ENCODE results near the gene MYRF.
A peak's percentile ranks its signal among the peaks of the same experiment; 100 is the strongest.

Gene MYRF

DNA sequence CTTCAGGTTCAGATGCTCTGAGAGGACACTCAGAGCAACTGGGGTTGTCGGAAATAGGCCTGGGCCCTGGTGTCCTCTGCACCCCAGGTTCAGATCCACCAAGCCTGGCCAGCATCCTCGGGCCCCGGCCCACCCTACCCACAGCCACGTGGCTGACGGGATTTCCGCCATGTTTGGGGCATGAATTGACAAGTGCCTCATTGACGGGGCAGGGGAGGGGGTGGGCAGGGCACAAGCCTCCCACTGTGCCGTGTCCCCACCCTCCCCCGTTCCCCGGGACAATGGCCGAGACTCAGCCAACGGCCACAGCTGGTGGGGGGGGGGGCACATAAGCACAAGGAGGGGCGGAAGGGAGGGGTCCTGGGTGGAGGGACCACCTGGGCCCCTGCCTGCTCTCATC lies 8.5 kb downstream of the MYRF start:
- H3K4me3 Mint-ChIP-seq: no peak overlapping the region
- peaks cover 16% of the 10 kb centered on the region for H3K4me1 Mint-ChIP-seq
- peaks cover 7% of the 10 kb centered on the region for H3K27me3 Mint-ChIP-seq (ENCODE audit: low read depth)
- H3K36me3 Mint-ChIP-seq (ENCODE audit: low read depth): no peaks in the 10 kb centered on the region
- H3K27ac Mint-ChIP-seq: no peak overlapping the region
- TF ChIP-seq, protein P1, sequence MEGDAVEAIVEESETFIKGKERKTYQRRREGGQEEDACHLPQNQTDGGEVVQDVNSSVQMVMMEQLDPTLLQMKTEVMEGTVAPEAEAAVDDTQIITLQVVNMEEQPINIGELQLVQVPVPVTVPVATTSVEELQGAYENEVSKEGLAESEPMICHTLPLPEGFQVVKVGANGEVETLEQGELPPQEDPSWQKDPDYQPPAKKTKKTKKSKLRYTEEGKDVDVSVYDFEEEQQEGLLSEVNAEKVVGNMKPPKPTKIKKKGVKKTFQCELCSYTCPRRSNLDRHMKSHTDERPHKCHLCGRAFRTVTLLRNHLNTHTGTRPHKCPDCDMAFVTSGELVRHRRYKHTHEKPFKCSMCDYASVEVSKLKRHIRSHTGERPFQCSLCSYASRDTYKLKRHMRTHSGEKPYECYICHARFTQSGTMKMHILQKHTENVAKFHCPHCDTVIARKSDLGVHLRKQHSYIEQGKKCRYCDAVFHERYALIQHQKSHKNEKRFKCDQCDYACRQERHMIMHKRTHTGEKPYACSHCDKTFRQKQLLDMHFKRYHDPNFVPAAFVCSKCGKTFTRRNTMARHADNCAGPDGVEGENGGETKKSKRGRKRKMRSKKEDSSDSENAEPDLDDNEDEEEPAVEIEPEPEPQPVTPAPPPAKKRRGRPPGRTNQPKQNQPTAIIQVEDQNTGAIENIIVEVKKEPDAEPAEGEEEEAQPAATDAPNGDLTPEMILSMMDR (IDR thresholded peaks at IDR 0.05; ENCODE audit: unreplicated experiment in 3 of 3): no peak
- no peaks in the 10 kb centered on the region for H3K9me3 Mint-ChIP-seq

DNA sequence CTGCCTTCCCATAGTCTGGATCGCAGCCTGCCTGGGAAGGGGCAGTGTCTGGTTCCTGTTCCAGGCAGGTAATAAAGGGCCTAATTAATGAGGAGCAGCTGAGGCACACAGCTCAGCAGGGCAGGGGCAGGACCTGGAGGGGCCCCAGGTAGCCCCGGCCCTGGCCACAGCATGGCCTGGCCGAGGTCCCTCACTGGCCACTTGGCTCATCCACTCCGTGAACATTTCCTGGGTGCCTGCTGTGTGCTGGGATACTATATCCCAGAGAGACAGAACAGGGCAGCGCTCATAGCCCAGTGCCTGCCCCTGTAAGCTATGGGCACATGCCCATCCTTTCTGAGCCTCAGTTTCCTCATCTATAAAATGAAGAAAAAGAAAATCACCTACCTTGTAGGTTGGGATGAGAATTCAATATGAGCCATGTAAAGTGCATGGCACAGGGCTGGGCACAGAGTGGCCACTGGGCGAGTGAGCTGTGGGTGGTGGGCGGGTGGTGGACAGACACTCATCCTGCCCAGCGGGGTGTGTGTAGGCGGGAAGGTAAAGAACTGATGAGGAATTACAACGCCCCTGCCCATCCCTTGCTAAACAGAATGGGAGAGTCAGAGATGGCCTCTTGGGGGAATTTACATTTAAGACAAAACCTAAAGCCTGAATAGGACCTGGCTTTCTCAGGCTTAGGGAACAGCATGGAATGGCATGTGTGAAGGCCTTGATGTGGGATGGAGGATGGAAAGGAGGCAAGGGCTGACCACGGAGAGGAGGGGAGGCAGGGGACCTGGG lies 9.2 kb downstream of the MYRF start:
- Mint-ChIP-seq H3K27ac (peak overlapping the region; percentile 77 to 90 (median 81)), H3K9me3 (no peaks in the 10 kb centered on the region), H3K4me3 (peak overlapping the region in 1 of 3 experiments; percentile 31), H3K4me1 (peaks cover 16% of the 10 kb centered on the region), H3K27me3 (ENCODE audit: low read depth) (peaks cover 7% of the 10 kb centered on the region), H3K36me3 (ENCODE audit: low read depth) (no peaks in the 10 kb centered on the region)
- TF ChIP-seq, protein P1 (IDR thresholded peaks at IDR 0.05; ENCODE audit: unreplicated experiment in 3 of 3): no peak

GRCh38 chr11:61762223-61762615 lies 9.8 kb downstream of the MYRF start:
- Mint-ChIP-seq H3K27ac (peak overlapping the region; percentile 77 to 90 (median 81)), H3K36me3 (ENCODE audit: low read depth) (no peaks in the 10 kb centered on the region), H3K9me3 (no peaks in the 10 kb centered on the region), H3K4me3 (no peak overlapping the region), H3K4me1 (peaks cover 16% of the 10 kb centered on the region), H3K27me3 (ENCODE audit: low read depth) (peaks cover 7% of the 10 kb centered on the region)
- TF ChIP-seq, protein P1 (IDR thresholded peaks at IDR 0.05; ENCODE audit: unreplicated experiment in 3 of 3): no peak

DNA sequence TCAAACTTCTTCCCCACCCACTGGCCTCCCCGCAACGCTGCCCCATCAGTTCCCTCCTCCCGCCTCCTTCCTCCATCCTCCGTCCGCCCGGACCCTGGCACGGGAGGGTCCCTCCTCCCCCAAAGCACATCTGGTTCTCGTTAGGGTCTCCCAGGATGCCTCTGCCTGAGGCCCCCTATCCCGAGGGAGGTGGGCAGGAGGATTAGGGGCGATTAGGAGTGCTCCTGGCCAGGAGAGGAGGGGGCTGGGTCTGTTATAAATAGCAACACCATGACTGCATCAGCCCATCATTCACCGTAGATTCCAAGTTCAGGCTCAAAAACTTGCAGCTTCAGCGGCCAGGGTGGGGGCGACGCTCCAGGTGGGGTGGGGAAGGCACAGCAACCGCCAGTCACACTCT lies 10.4 kb downstream of the MYRF start:
- Mint-ChIP-seq H3K9me3 (no peaks in the 10 kb centered on the region), H3K36me3 (ENCODE audit: low read depth) (no peaks in the 10 kb centered on the region), H3K27ac (peak overlapping the region; percentile 61 to 89 (median 86)), H3K4me1 (peaks cover 16% of the 10 kb centered on the region), H3K27me3 (ENCODE audit: low read depth) (peaks cover 7% of the 10 kb centered on the region), H3K4me3 (peak overlapping the region in 1 of 3 experiments; percentile 10)
- TF ChIP-seq, protein P1 (IDR thresholded peaks at IDR 0.05; ENCODE audit: unreplicated experiment in 3 of 3): no peak

GRCh38 chr11:61763930-61764605 lies 11.6 kb downstream of the MYRF start:
- peaks cover 7% of the 10 kb centered on the region for H3K27me3 Mint-ChIP-seq (ENCODE audit: low read depth)

More at GRCh38 chr11:61763930-61764605, 11.6 kb downstream of the MYRF start:
- Mint-ChIP-seq H3K36me3 (ENCODE audit: low read depth) (no peaks in the 10 kb centered on the region), H3K4me3 (no peak overlapping the region), H3K9me3 (no peaks in the 10 kb centered on the region), H3K27ac (no peak overlapping the region), H3K4me1 (peaks cover 16% of the 10 kb centered on the region)
- TF ChIP-seq, protein P1 (IDR thresholded peaks at IDR 0.05; ENCODE audit: unreplicated experiment in 3 of 3): no peak

All from nephron (organoid).